GM23338 (cell line): Measurements from ENCODE around the gene KIAA0040. TPM values are rescaled to one million over a fixed set of nuclear protein-coding genes. Genes with fewer than 3 reads are reported as not detected.

ENCODE experiments used
- ATAC-seq: fragments of 200-7000 bp; cut with Tn5 transposase; 3 replicates; pipeline ENCODE4 v1.9.1; 2020
- DNase-seq: peaks from one replicate; pipeline ENCODE4 v3.0.0-alpha.2; 2015; ENCODE audit warnings: low spot score
- H2AFZ ChIP-seq: fragments of 200-600 bp; sonication (generic); 2 replicates; pipeline ENCODE4 v1.8.0; 2016; ENCODE audit warnings: antibody characterized with exemption, mild to moderate bottlenecking, moderate library complexity
- H3F3A ChIP-seq: fragments of 200-600 bp; sonication (generic); replicated peaks from 2 replicates; pipeline ENCODE4 v1.8.0; 2017; ENCODE audit warnings: antibody characterized with exemption, mixed run types, low read depth
- H3K27ac ChIP-seq: fragments of 200-600 bp; sonication (generic); 2 replicates; pipeline ENCODE4 v1.6.1; 2016; ENCODE audit warnings: low read depth
- H3K27me3 ChIP-seq: fragments of 200-600 bp; sonication (generic); 2 replicates; pipeline ENCODE4 v1.8.0; 2016; ENCODE audit warnings: mild to moderate bottlenecking, mixed run types, moderate library complexity; ENCODE audit not compliant: insufficient read depth
- H3K36me3 ChIP-seq: fragments of 200-600 bp; sonication (generic); 2 replicates; pipeline ENCODE4 v1.8.0; 2016; ENCODE audit warnings: mild to moderate bottlenecking; ENCODE audit not compliant: insufficient read depth
- H3K4me1 ChIP-seq: fragments of 200-600 bp; sonication (generic); 2 replicates; pipeline ENCODE4 v1.8.0; 2016; ENCODE audit warnings: mild to moderate bottlenecking, moderate library complexity; ENCODE audit not compliant: insufficient read depth
- H3K4me2 ChIP-seq: fragments of 200-600 bp; sonication (generic); 2 replicates; pipeline ENCODE4 v1.7.1; 2017; ENCODE audit warnings: mixed run types
- H3K4me3 ChIP-seq: fragments of 200-600 bp; sonication (generic); 2 replicates; pipeline ENCODE4 v1.6.1; 2016; ENCODE audit warnings: mixed run types
- H3K79me2 ChIP-seq: fragments of 200-600 bp; sonication (generic); replicated peaks from 2 replicates; pipeline ENCODE4 v1.8.0; 2017; ENCODE audit warnings: mild to moderate bottlenecking; ENCODE audit not compliant: insufficient read depth
- H3K9me2 ChIP-seq: fragments of 200-600 bp; sonication (generic); 2 replicates; pipeline ENCODE4 v1.8.0; 2017; ENCODE audit not compliant: insufficient read depth
- H4K20me1 ChIP-seq: fragments of 200-600 bp; sonication (generic); replicated peaks from 2 replicates; pipeline ENCODE4 v1.8.0; 2017; ENCODE audit warnings: mild to moderate bottlenecking; ENCODE audit not compliant: insufficient read depth
- H3K27ac Mint-ChIP-seq: 2 replicates; pipeline ENCODE4 v1.8.0; 2020; ENCODE audit warnings: inconsistent platforms, mild to moderate bottlenecking, moderate library complexity, mixed read lengths
- H3K27me3 Mint-ChIP-seq: 3 replicates; pipeline ENCODE4 v1.8.0; 2022; ENCODE audit warnings: low read depth, mild to moderate bottlenecking, moderate library complexity, mixed read lengths, inconsistent platforms; ENCODE audit not compliant: insufficient read depth, poor library complexity
- H3K36me3 Mint-ChIP-seq: 3 replicates; pipeline ENCODE4 v1.8.0; 2021; ENCODE audit warnings: low read depth, mild to moderate bottlenecking, inconsistent platforms, moderate library complexity, mixed read lengths
- H3K4me1 Mint-ChIP-seq: 3 replicates; pipeline ENCODE4 v1.8.0; 2020; ENCODE audit warnings: mild to moderate bottlenecking, inconsistent platforms, mixed read lengths
- H3K4me3 Mint-ChIP-seq: 3 replicates; pipeline ENCODE4 v1.8.0; 2021; ENCODE audit warnings: moderate library complexity, mild to moderate bottlenecking, inconsistent platforms, mixed read lengths
- H3K9me3 Mint-ChIP-seq: 3 replicates; pipeline ENCODE4 v1.8.0; 2020; ENCODE audit warnings: moderate library complexity, mild to moderate bottlenecking, inconsistent platforms, mixed read lengths
- CREB1 ChIP-seq: fragments of 250-450 bp; sonication (Bioruptor Pico); IDR thresholded peaks from 2 replicates; pipeline ENCODE4 v1.5.0; 2020; ENCODE audit warnings: low read depth, mild to moderate bottlenecking, moderate library complexity
- ETS1 ChIP-seq: IDR thresholded peaks from 2 replicates; pipeline ENCODE4 v1.6.1; 2016; ENCODE audit warnings: antibody characterized with exemption
- EZH2 ChIP-seq: fragments of 200-600 bp; sonication (generic); IDR thresholded peaks from one replicate; pipeline ENCODE4 v1.8.0; 2017; ENCODE audit warnings: antibody characterized with exemption, mild to moderate bottlenecking, low read depth; ENCODE audit not compliant: unreplicated experiment
- EZH2phosphoT487 ChIP-seq: fragments of 200-600 bp; sonication (generic); IDR thresholded peaks from one replicate; pipeline ENCODE4 v1.8.1; 2018; ENCODE audit warnings: antibody characterized with exemption; ENCODE audit not compliant: unreplicated experiment
- JUNB ChIP-seq: IDR thresholded peaks from one replicate; pipeline ENCODE4 v1.6.1; 2016; ENCODE audit warnings: antibody characterized with exemption; ENCODE audit not compliant: unreplicated experiment
- NANOG ChIP-seq: IDR thresholded peaks from 2 replicates; pipeline ENCODE4 v1.6.1; 2016; ENCODE audit warnings: antibody characterized with exemption, borderline replicate concordance
- POLR2AphosphoS5 ChIP-seq: IDR thresholded peaks from 2 replicates; pipeline ENCODE4 v1.6.1; 2016; ENCODE audit warnings: antibody characterized with exemption, low read depth
- STAT1 ChIP-seq: IDR thresholded peaks from one replicate; pipeline ENCODE4 v1.6.1; 2016; ENCODE audit warnings: antibody characterized with exemption; ENCODE audit not compliant: unreplicated experiment
- ZNF331 ChIP-seq: fragments of 250-450 bp; sonication (Bioruptor Pico); IDR thresholded peaks from 2 replicates; pipeline ENCODE4 v1.5.0; 2020; ENCODE audit warnings: low read depth, mild to moderate bottlenecking, moderate library complexity
- polyA plus RNA-seq: library from polyadenylated mRNA; unstranded; fragments of >200 nt; fragmentation: Nextera tagmentation; extraction: Ambion mirVana; gene quantifications from 2 replicates; pipeline ENCODE4 v1.2.1, GENCODE V29; 2016
- total RNA-seq: library from RNA; depleted of rRNA; stranded (reverse); fragments of >200 nt; shearing (Covaris generic); gene quantifications from 2 replicates; pipeline ENCODE4 v1.2.3, GENCODE V29; 2014
- TF ChIP-seq, protein P1 (sequence below), 2 experiments: fragments of 200-600 bp in 1 of 2; sonication (generic) in 1 of 2; conservative IDR thresholded peaks; 2 replicates each; pipeline versions ENCODE4 v1.5.1 to v1.6.1; 2016 to 2017; ENCODE audit warnings: antibody characterized with exemption in 2 of 2, low read depth in 2 of 2, mild to moderate bottlenecking in 2 of 2, moderate library complexity in 1 of 2
- TF ChIP-seq, protein P2 (sequence below): fragments of 250-450 bp; sonication (Bioruptor Pico); IDR thresholded peaks from 2 replicates; pipeline ENCODE4 v1.5.0; 2020; ENCODE audit warnings: mild to moderate bottlenecking, moderate library complexity
- TF ChIP-seq, protein P3 (sequence below): IDR thresholded peaks from one replicate; pipeline ENCODE4 v1.6.1; 2018; ENCODE audit warnings: antibody characterized with exemption; ENCODE audit not compliant: unreplicated experiment

KIAA0040 gene
- total and polyA plus RNA-seq, 2 experiments from 2014 or later = 7.0 to 11.9 TPM

GRCh38 chr1:175133673-175134435, 58.7 kb downstream of the KIAA0040 start (continued):
- TF ChIP-seq JUNB = no peak

DNA sequence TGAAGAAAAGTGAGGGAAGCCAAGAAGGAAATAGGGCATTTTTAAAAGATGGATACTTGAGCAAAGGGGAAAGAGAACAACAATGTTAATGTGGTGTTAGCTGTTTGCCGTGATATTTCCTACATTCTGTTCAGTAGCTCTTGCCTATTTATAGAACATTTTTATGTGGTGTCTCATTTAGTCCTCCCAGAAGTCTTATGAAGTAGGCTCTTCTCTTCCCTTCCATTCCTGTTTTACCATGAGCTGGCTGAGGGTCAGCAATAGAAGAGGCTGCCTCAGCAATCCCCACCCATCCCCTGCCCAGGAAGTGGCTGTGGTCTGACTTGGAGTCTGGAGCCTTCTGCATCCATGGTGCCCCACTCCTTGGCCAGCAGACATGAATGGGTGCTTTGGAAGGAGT, 60.1 kb downstream of the KIAA0040 start:
- H2AFZ ChIP-seq = 0 out of 2 replicates have a peak overlapping the region, but pooled peaks have one; percentile 2
- H3K4me3 ChIP-seq = no peak overlapping the region
- H3K27me3 Mint-ChIP-seq = no peaks in the 10 kb centered on the region
- H3K4me1 ChIP-seq = peaks cover 20% of the 10 kb centered on the region
- ATAC-seq = no peak
- H4K20me1 ChIP-seq = no peaks in the 10 kb centered on the region
- no peaks in the 10 kb centered on the region for H3K9me3 Mint-ChIP-seq
- H3K36me3 Mint-ChIP-seq = no peaks in the 10 kb centered on the region
- H3K9me2 ChIP-seq = peaks cover 7% of the 10 kb centered on the region; the same call in 1 of the 2 replicates
- H3K4me1 Mint-ChIP-seq = peaks cover 44% of the 10 kb centered on the region
- H3K27ac Mint-ChIP-seq = no peak overlapping the region
- H3K36me3 ChIP-seq = no peaks in the 10 kb centered on the region
- H3K4me3 Mint-ChIP-seq = no peak overlapping the region
- no peak for DNase-seq
- no peaks in the 10 kb centered on the region for H3K27me3 ChIP-seq
- no peak overlapping the region for H3K27ac ChIP-seq
- no peaks in the 10 kb centered on the region for H3F3A ChIP-seq
- H3K79me2 ChIP-seq = no peaks in the 10 kb centered on the region
- no peak overlapping the region for H3K4me2 ChIP-seq
- TF ChIP-seq EZH2phosphoT487 (no peak), ETS1 (no peak), POLR2AphosphoS5 (no peak), CREB1 (no peak), NANOG (no peak), EZH2 (no peak), STAT1 (no peak), ZNF331 (CRISPR knock-in tag) (no peak), JUNB (no peak)
- TF ChIP-seq, protein P1, sequence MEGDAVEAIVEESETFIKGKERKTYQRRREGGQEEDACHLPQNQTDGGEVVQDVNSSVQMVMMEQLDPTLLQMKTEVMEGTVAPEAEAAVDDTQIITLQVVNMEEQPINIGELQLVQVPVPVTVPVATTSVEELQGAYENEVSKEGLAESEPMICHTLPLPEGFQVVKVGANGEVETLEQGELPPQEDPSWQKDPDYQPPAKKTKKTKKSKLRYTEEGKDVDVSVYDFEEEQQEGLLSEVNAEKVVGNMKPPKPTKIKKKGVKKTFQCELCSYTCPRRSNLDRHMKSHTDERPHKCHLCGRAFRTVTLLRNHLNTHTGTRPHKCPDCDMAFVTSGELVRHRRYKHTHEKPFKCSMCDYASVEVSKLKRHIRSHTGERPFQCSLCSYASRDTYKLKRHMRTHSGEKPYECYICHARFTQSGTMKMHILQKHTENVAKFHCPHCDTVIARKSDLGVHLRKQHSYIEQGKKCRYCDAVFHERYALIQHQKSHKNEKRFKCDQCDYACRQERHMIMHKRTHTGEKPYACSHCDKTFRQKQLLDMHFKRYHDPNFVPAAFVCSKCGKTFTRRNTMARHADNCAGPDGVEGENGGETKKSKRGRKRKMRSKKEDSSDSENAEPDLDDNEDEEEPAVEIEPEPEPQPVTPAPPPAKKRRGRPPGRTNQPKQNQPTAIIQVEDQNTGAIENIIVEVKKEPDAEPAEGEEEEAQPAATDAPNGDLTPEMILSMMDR (conservative IDR thresholded peaks at IDR 0.05; ENCODE audit: low read depth in 2 of 2) = no peak
- TF ChIP-seq, protein P2, sequence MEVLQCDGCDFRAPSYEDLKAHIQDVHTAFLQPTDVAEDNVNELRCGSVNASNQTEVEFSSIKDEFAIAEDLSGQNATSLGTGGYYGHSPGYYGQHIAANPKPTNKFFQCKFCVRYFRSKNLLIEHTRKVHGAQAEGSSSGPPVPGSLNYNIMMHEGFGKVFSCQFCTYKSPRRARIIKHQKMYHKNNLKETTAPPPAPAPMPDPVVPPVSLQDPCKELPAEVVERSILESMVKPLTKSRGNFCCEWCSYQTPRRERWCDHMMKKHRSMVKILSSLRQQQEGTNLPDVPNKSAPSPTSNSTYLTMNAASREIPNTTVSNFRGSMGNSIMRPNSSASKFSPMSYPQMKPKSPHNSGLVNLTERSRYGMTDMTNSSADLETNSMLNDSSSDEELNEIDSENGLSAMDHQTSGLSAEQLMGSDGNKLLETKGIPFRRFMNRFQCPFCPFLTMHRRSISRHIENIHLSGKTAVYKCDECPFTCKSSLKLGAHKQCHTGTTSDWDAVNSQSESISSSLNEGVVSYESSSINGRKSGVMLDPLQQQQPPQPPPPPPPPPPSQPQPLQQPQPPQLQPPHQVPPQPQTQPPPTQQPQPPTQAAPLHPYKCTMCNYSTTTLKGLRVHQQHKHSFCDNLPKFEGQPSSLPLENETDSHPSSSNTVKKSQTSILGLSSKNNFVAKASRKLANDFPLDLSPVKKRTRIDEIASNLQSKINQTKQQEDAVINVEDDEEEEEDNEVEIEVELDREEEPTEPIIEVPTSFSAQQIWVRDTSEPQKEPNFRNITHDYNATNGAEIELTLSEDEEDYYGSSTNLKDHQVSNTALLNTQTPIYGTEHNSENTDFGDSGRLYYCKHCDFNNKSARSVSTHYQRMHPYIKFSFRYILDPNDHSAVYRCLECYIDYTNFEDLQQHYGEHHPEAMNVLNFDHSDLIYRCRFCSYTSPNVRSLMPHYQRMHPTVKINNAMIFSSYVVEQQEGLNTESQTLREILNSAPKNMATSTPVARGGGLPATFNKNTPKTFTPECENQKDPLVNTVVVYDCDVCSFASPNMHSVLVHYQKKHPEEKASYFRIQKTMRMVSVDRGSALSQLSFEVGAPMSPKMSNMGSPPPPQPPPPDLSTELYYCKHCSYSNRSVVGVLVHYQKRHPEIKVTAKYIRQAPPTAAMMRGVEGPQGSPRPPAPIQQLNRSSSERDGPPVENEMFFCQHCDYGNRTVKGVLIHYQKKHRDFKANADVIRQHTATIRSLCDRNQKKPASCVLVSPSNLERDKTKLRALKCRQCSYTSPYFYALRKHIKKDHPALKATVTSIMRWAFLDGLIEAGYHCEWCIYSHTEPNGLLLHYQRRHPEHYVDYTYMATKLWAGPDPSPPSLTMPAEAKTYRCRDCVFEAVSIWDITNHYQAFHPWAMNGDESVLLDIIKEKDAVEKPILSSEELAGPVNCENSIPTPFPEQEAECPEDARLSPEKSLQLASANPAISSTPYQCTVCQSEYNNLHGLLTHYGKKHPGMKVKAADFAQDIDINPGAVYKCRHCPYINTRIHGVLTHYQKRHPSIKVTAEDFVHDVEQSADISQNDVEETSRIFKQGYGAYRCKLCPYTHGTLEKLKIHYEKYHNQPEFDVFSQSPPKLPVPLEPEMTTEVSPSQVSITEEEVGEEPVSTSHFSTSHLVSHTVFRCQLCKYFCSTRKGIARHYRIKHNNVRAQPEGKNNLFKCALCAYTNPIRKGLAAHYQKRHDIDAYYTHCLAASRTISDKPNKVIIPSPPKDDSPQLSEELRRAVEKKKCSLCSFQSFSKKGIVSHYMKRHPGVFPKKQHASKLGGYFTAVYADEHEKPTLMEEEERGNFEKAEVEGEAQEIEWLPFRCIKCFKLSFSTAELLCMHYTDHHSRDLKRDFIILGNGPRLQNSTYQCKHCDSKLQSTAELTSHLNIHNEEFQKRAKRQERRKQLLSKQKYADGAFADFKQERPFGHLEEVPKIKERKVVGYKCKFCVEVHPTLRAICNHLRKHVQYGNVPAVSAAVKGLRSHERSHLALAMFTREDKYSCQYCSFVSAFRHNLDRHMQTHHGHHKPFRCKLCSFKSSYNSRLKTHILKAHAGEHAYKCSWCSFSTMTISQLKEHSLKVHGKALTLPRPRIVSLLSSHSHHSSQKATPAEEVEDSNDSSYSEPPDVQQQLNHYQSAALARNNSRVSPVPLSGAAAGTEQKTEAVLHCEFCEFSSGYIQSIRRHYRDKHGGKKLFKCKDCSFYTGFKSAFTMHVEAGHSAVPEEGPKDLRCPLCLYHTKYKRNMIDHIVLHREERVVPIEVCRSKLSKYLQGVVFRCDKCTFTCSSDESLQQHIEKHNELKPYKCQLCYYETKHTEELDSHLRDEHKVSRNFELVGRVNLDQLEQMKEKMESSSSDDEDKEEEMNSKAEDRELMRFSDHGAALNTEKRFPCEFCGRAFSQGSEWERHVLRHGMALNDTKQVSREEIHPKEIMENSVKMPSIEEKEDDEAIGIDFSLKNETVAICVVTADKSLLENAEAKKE (CRISPR knock-in tag) = no peak
- TF ChIP-seq, protein P3, sequence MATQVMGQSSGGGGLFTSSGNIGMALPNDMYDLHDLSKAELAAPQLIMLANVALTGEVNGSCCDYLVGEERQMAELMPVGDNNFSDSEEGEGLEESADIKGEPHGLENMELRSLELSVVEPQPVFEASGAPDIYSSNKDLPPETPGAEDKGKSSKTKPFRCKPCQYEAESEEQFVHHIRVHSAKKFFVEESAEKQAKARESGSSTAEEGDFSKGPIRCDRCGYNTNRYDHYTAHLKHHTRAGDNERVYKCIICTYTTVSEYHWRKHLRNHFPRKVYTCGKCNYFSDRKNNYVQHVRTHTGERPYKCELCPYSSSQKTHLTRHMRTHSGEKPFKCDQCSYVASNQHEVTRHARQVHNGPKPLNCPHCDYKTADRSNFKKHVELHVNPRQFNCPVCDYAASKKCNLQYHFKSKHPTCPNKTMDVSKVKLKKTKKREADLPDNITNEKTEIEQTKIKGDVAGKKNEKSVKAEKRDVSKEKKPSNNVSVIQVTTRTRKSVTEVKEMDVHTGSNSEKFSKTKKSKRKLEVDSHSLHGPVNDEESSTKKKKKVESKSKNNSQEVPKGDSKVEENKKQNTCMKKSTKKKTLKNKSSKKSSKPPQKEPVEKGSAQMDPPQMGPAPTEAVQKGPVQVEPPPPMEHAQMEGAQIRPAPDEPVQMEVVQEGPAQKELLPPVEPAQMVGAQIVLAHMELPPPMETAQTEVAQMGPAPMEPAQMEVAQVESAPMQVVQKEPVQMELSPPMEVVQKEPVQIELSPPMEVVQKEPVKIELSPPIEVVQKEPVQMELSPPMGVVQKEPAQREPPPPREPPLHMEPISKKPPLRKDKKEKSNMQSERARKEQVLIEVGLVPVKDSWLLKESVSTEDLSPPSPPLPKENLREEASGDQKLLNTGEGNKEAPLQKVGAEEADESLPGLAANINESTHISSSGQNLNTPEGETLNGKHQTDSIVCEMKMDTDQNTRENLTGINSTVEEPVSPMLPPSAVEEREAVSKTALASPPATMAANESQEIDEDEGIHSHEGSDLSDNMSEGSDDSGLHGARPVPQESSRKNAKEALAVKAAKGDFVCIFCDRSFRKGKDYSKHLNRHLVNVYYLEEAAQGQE = no peak
